Measurements from ENCODE around the gene SMAP2. TPM values are rescaled to one million over a fixed set of nuclear protein-coding genes. Genes with fewer than 3 reads are reported as not detected.

SMAP2 gene
- total RNA-seq, 1 experiment from 2014 or later, result 8.2 TPM

GRCh38 chr1:40381268-40382107 lies 8.0 kb downstream of the SMAP2 start:
- no peaks in the 10 kb centered on the region for H3K79me1 ChIP-seq (ENCODE audit: insufficient read depth, low read depth, low read length, poor library complexity, severe bottlenecking)
- H3K4me1 Mint-ChIP-seq, result peaks cover 7 to 9% of the 10 kb centered on the region in 2 experiments
- no peak overlapping the region for H2AK5ac ChIP-seq (ENCODE audit: insufficient read length, low read length)
- H4K8ac ChIP-seq (replicated peaks; ENCODE audit: insufficient read length, low read depth, low read length), result no peak overlapping the region
- no peak overlapping the region for H2BK20ac ChIP-seq (ENCODE audit: low read depth, low read length, poor library complexity, severe bottlenecking)
- H3K56ac ChIP-seq (ENCODE audit: insufficient read length, low read depth, low read length), result no peak overlapping the region
- H2BK15ac ChIP-seq (ENCODE audit: low read depth, low read length), result no peak overlapping the region
- H3K9me3 Mint-ChIP-seq, result no peaks in the 10 kb centered on the region
- H4K5ac ChIP-seq (ENCODE audit: insufficient read length, low read depth, low read length), result no peak overlapping the region
- H3K18ac ChIP-seq (ENCODE audit: insufficient read length, low read depth, low read length), result no peak overlapping the region
- H3K79me2 ChIP-seq (ENCODE audit: insufficient read depth, low read length), result no peaks in the 10 kb centered on the region
- H3K9ac ChIP-seq (ENCODE audit: extremely low read depth, insufficient read length, low read length), result no peak overlapping the region
- H3K27ac Mint-ChIP-seq, result no peak overlapping the region
- H3K27me3 ChIP-seq (ENCODE audit: insufficient read depth, low read length), result no peaks in the 10 kb centered on the region
- no peak overlapping the region for H2BK5ac ChIP-seq (ENCODE audit: insufficient read length, low read length)
- H3K9me3 ChIP-seq (ENCODE audit: control insufficient read depth, low read depth, low read length), result no peaks in the 10 kb centered on the region
- no peaks in the 10 kb centered on the region for H4K20me1 ChIP-seq (ENCODE audit: control insufficient read depth, insufficient read depth, insufficient read length)
- no peak overlapping the region for H3K4me2 ChIP-seq (ENCODE audit: insufficient read depth, insufficient read length, low read length)
- H3K27me3 Mint-ChIP-seq (ENCODE audit: low read depth), result no peaks in the 10 kb centered on the region
- no peak overlapping the region for H3T11ph ChIP-seq (ENCODE audit: low read length)
- no peaks in the 10 kb centered on the region; a peak in 1 of 7 replicates for H3K36me3 Mint-ChIP-seq (ENCODE audit: insufficient read depth in 1 of 3, low read depth in 3 of 3)
- H2BK120ac ChIP-seq (ENCODE audit: low read depth, low read length, poor library complexity, severe bottlenecking), result no peak overlapping the region
- H3K23me2 ChIP-seq (ENCODE audit: insufficient read length, low read depth, low read length, poor library complexity, severe bottlenecking), result no peaks in the 10 kb centered on the region
- no peaks in the 10 kb centered on the region for H3K4me1 ChIP-seq (ENCODE audit: insufficient read depth, low read length)
- H3K14ac ChIP-seq (ENCODE audit: insufficient read depth, low read length), result no peak overlapping the region
- no peak for DNase-seq
- no peak overlapping the region for H4K91ac ChIP-seq (ENCODE audit: insufficient read length, low read depth, low read length)
- no peak overlapping the region for H2BK12ac ChIP-seq (ENCODE audit: insufficient read length, low read depth, low read length)
- no CpG with 5 or more reads among the region's 7 CpGs for WGBS (ENCODE audit: extremely low coverage, insufficient read length, low lambda C conversion rate)
- H3K4ac ChIP-seq (ENCODE audit: low read depth, low read length), result no peak overlapping the region
- no peak overlapping the region for H2AFZ ChIP-seq (ENCODE audit: low read length)
- H3K4me3 Mint-ChIP-seq, result no peak overlapping the region
- TF ChIP-seq CTCF (conservative IDR thresholded peaks at IDR 0.05), result no peak
- no peak overlapping the region for H3K27ac ChIP-seq (ENCODE audit: insufficient read length, low read depth, low read length)
- no peak overlapping the region for H3K23ac ChIP-seq (ENCODE audit: insufficient read length, low read depth, low read length)

Data from H9 (cell line).